NB4 (cell line): Measurements from ENCODE around the gene ALPG.

Experiments
- MAX ChIP-seq: IDR thresholded peaks from 2 replicates; pipeline ENCODE4 v1.6.1; 2011; ENCODE audit warnings: low read depth, low read length
- MYC ChIP-seq: IDR thresholded peaks from 2 replicates; pipeline ENCODE4 v1.6.1; 2011; ENCODE audit warnings: low read depth, low read length
- TF ChIP-seq, protein P1 (sequence below): IDR thresholded peaks from one replicate; pipeline ENCODE4 v1.5.1; 2012; ENCODE audit warnings: low read depth, low read length

GRCh38 chr2:232437195-232437571 lies 30.5 kb downstream of the ALPG start:
- TF ChIP-seq MAX (no peak), MYC (no peak)
- TF ChIP-seq, protein P1, sequence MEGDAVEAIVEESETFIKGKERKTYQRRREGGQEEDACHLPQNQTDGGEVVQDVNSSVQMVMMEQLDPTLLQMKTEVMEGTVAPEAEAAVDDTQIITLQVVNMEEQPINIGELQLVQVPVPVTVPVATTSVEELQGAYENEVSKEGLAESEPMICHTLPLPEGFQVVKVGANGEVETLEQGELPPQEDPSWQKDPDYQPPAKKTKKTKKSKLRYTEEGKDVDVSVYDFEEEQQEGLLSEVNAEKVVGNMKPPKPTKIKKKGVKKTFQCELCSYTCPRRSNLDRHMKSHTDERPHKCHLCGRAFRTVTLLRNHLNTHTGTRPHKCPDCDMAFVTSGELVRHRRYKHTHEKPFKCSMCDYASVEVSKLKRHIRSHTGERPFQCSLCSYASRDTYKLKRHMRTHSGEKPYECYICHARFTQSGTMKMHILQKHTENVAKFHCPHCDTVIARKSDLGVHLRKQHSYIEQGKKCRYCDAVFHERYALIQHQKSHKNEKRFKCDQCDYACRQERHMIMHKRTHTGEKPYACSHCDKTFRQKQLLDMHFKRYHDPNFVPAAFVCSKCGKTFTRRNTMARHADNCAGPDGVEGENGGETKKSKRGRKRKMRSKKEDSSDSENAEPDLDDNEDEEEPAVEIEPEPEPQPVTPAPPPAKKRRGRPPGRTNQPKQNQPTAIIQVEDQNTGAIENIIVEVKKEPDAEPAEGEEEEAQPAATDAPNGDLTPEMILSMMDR, result no peak
